GM18858 (cell line): ENCODE data around the gene RNF215.
"Not testable (repeated sequence)": the region's sequence is repeated elsewhere in the genome, so short reads cannot be mapped to it uniquely, and the experiment has no call there.

Experiments used
- ATAC-seq: cut with Tn5 transposase; IDR thresholded peaks from one replicate; pipeline ENCODE4 v1.9.1; 2021; ENCODE audit not compliant: unreplicated experiment

RNF215 gene

GRCh38 chr22:30421695-30422480, 34.7 kb upstream of the RNF215 start:
- no peak for ATAC-seq

- no peak for ATAC-seq
These were observed 33.3 kb upstream of the RNF215 start for GRCh38 chr22:30420347-30421125.

- ATAC-seq = no peak
These were observed 29.6 kb upstream of the RNF215 start for GRCh38 chr22:30416837-30417236.

- no peak for ATAC-seq
These were observed 29.2 kb upstream of the RNF215 start for GRCh38 chr22:30416403-30416802.

- no peak for ATAC-seq
These were observed 27.4 kb upstream of the RNF215 start for GRCh38 chr22:30414525-30415047.

GRCh38 chr22:30413745-30414524, 26.7 kb upstream of the RNF215 start:
- ATAC-seq = no peak

GRCh38 chr22:30413001-30413400, 25.8 kb upstream of the RNF215 start:
- no peak for ATAC-seq

GRCh38 chr22:30411780-30412179, 24.6 kb upstream of the RNF215 start:
- no peak for ATAC-seq

GRCh38 chr22:30408388-30409102, 21.3 kb upstream of the RNF215 start:
- ATAC-seq = no peak

GRCh38 chr22:30406400-30406799, 19.2 kb upstream of the RNF215 start:
- no peak for ATAC-seq

GRCh38 chr22:30405731-30406130, 18.5 kb upstream of the RNF215 start:
- no peak for ATAC-seq

GRCh38 chr22:30404307-30404706, 17.1 kb upstream of the RNF215 start:
- no peak for ATAC-seq

GRCh38 chr22:30402766-30403104, 15.5 kb upstream of the RNF215 start:
- not testable (repeated sequence) for ATAC-seq

GRCh38 chr22:30402028-30402765, 15.0 kb upstream of the RNF215 start:
- no peak for ATAC-seq

GRCh38 chr22:30401024-30401423, 13.8 kb upstream of the RNF215 start:
- not testable (repeated sequence) for ATAC-seq

GRCh38 chr22:30400159-30400558, 12.9 kb upstream of the RNF215 start:
- ATAC-seq = no peak

- ATAC-seq = no peak
These were observed 12.5 kb upstream of the RNF215 start for GRCh38 chr22:30399718-30400117.

GRCh38 chr22:30398685-30399680, 11.8 kb upstream of the RNF215 start:
- ATAC-seq = no peak
